ENCODE data around the gene ARHGEF37. TPM values are rescaled to one million over a fixed set of nuclear protein-coding genes. Genes with fewer than 3 reads are reported as not detected.

The ARHGEF37 gene
- total RNA-seq, 2 experiments from 2014 or later: 1.4 TPM; not detected in 1

DNA sequence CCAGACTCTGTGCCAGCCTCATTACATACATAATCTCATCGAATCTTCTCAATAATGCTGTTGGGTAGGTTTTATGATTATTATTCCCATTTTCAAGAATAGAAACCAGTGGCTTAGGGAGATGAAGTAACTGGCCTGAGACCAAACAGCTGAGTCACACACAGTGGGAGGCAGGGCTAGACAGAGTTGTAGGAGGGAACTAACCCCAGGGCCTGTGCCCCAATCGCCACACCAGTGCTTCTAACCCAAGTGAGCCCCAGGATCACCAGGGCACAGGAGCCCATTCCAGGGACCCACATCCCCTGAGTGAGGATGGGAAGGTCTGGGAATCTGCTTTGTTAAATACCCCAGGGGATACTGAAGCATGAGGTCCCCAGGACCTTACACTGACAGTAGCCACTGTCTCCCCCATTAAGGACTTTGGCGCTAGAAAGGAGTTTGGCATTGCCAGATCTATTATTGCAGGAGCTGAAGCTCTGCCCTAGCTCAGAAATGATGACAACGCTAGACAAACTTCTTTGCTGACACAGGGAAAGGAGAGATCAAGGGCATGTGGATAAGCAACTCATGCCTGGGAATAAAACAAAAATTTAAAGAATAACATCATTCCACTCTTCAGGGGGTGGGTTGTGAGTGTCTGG, 85.0 kb downstream of the ARHGEF37 start:
- peaks cover 7% of the 10 kb centered on the region for H3K9me3 ChIP-seq (ENCODE audit: low read length)
- no peaks in the 10 kb centered on the region for H3K79me2 ChIP-seq (ENCODE audit: insufficient read depth, low read depth, low read length)
- TF ChIP-seq EZH2phosphoT487 (IDR thresholded peaks at IDR 0.05; ENCODE audit: borderline replicate concordance, low read depth, low read length): no peak
- TF ChIP-seq, protein P1, sequence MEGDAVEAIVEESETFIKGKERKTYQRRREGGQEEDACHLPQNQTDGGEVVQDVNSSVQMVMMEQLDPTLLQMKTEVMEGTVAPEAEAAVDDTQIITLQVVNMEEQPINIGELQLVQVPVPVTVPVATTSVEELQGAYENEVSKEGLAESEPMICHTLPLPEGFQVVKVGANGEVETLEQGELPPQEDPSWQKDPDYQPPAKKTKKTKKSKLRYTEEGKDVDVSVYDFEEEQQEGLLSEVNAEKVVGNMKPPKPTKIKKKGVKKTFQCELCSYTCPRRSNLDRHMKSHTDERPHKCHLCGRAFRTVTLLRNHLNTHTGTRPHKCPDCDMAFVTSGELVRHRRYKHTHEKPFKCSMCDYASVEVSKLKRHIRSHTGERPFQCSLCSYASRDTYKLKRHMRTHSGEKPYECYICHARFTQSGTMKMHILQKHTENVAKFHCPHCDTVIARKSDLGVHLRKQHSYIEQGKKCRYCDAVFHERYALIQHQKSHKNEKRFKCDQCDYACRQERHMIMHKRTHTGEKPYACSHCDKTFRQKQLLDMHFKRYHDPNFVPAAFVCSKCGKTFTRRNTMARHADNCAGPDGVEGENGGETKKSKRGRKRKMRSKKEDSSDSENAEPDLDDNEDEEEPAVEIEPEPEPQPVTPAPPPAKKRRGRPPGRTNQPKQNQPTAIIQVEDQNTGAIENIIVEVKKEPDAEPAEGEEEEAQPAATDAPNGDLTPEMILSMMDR (conservative IDR thresholded peaks at IDR 0.05; ENCODE audit: low read length): no peak
- H2AFZ ChIP-seq (ENCODE audit: low read length): no peak overlapping the region
- intact Hi-C loops (cut with micrococcal nuclease; ENCODE audit: unreplicated experiment): loop anchor here (5.0 kb wide), 1 partner anchor 66 kb away; the partner anchor contains the start of gene PPARGC1B
- no peaks in the 10 kb centered on the region for H3K9me2 ChIP-seq (ENCODE audit: insufficient read depth, low read length)
- no peak overlapping the region for H3K4me3 ChIP-seq (ENCODE audit: low read depth, low read length, poor library complexity, severe bottlenecking)
- H3K27ac ChIP-seq (ENCODE audit: low read depth, low read length, poor library complexity, severe bottlenecking): no peak overlapping the region
- ChIA-PET CTCF (ENCODE audit: unreplicated experiment) (interaction anchor here (0.7 to 1.9 kb wide), 4 partner anchors 10 to 159 kb away, joined by 3 to 8 read pairs (median 5); no protein-coding TSS in a partner anchor), POLR2A (interaction anchor here (1.8 kb wide), 1 partner anchor 22 kb away, joined by 6 read pairs; no protein-coding TSS in a partner anchor)
- H3K36me3 ChIP-seq (ENCODE audit: insufficient read depth, low read length): no peaks in the 10 kb centered on the region
- H3K4me2 ChIP-seq (ENCODE audit: low read length): no peak overlapping the region
- BruUV-seq (replicated peaks): no TSS peak
- no peaks in the 10 kb centered on the region for H3K4me1 ChIP-seq (ENCODE audit: insufficient read depth, low read length, poor library complexity, severe bottlenecking)
- DNase-seq (ENCODE audit: low spot score): no peak
- H4K20me1 ChIP-seq (ENCODE audit: insufficient read depth, low read length): no peaks in the 10 kb centered on the region

DNA sequence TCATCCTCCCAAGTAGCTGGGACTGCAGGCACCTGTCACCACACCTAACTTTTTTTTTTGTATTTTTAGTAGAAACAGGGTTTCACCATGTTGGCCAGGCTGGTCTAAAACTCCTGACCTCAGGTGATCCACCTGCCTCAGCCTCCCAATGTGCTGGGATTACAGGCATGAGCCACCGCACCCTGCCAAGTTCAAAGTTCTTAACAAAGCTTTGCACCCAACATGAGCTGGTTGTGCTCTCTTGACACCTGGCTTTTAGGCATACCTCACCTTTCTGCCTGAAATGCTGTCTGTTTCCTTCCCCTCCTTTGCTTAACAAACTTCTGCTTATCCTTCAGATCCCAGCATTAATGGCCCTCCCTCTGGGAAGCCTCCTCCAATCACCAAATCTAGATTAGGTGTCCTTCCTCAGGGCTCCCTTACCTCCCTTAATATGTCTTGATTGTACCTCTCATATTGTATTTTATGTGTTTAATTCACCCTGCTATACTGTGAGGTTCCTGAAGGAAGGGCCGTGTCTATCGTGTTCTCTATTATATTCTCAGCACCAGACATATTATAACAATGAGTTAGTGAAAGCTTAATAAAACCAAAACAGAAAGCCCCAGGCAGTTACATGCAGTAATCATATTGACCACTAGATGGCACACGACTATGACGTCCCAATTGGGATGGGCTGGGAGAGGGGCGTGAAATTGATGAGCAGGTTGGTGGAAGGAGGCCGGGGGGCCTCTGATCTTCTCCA, 86.0 kb downstream of the ARHGEF37 start:
- Histone ChIP-seq H3K9me3 (ENCODE audit: low read length) (peaks cover 7% of the 10 kb centered on the region), H3K4me3 (ENCODE audit: low read depth, low read length, poor library complexity, severe bottlenecking) (no peak overlapping the region), H3K27ac (ENCODE audit: low read depth, low read length, poor library complexity, severe bottlenecking) (no peak overlapping the region), H3K4me2 (ENCODE audit: low read length) (no peak overlapping the region), H3K9me2 (ENCODE audit: insufficient read depth, low read length) (no peaks in the 10 kb centered on the region), H2AFZ (ENCODE audit: low read length) (no peak overlapping the region), H4K20me1 (ENCODE audit: insufficient read depth, low read length) (no peaks in the 10 kb centered on the region), H3K79me2 (ENCODE audit: insufficient read depth, low read depth, low read length) (no peaks in the 10 kb centered on the region), H3K36me3 (ENCODE audit: insufficient read depth, low read length) (no peaks in the 10 kb centered on the region), H3K4me1 (ENCODE audit: insufficient read depth, low read length, poor library complexity, severe bottlenecking) (no peaks in the 10 kb centered on the region)
- TF ChIP-seq EZH2phosphoT487 (IDR thresholded peaks at IDR 0.05; ENCODE audit: borderline replicate concordance, low read depth, low read length): no peak
- TF ChIP-seq, protein P1 (conservative IDR thresholded peaks at IDR 0.05; ENCODE audit: low read length): peak; percentile 99
- POLR2A ChIA-PET: interaction anchor here (0.9 to 1.8 kb wide), 4 partner anchors 10 to 309 kb away, joined by 3 to 6 read pairs (median 3); partner anchors contain the start of gene PCYOX1L
- CTCF ChIA-PET (ENCODE audit: unreplicated experiment): interaction anchor here (0.6 to 1.9 kb wide), 7 partner anchors 11 to 161 kb away, joined by 3 to 8 read pairs (median 3); no protein-coding TSS in a partner anchor
- intact Hi-C loops (cut with micrococcal nuclease; ENCODE audit: unreplicated experiment): loop anchor here (1.0 to 5.0 kb wide), 2 partner anchors 65 to 161 kb away; partner anchors contain the start of gene PPARGC1B
- DNase-seq (ENCODE audit: low spot score): peak; percentile 60
- no TSS peak for BruUV-seq (replicated peaks)

All from OCI-LY7 (cell line).